Heart right ventricle (tissue), 16 donors: ENCODE measurements around the gene ZNF821. TPM values are rescaled to one million over a fixed set of nuclear protein-coding genes. Genes with fewer than 3 reads are reported as not detected.
"Not testable (repeated sequence)": the region's sequence is repeated elsewhere in the genome, so short reads cannot be mapped to it uniquely, and the experiment has no call there.

ENCODE experiments used
- ATAC-seq, 8 donors: fragments of 200-7000 bp; cut with Tn5 transposase; one replicate each; pipeline ENCODE4 v1.9.1; 2020; ENCODE audit warnings: mild to moderate bottlenecking in 8 of 8, moderate library complexity in 8 of 8, moderate number of reproducible peaks in 1 of 8
- DNase-seq, 2 donors: peaks; one replicate each; pipeline ENCODE4 v3.0.0-alpha.2; 2020
- H3K27ac ChIP-seq, 10 donors: fragments of 200-600 bp; sonication (generic) in 2 of 10; one replicate each; pipeline versions ENCODE4 v1.5.0 to v1.8.0; 2020 to 2022; ENCODE audit warnings: mild to moderate bottlenecking in 3 of 10
- H3K27me3 ChIP-seq, 7 donors: fragments of 200-600 bp; one replicate each; pipeline ENCODE4 v1.8.0; 2021 to 2022; ENCODE audit warnings: mild to moderate bottlenecking in 2 of 7
- H3K36me3 ChIP-seq, 9 donors: fragments of 200-600 bp; sonication (generic) in 1 of 9; one replicate each; pipeline versions ENCODE4 v1.5.0 to v1.8.0; 2020 to 2022; ENCODE audit warnings: mild to moderate bottlenecking in 2 of 9
- H3K4me1 ChIP-seq, 9 donors: fragments of 200-600 bp; sonication (generic) in 1 of 9; one replicate each; pipeline versions ENCODE4 v1.5.0 to v1.8.0; 2020 to 2022; ENCODE audit warnings: mild to moderate bottlenecking in 4 of 9
- H3K4me3 ChIP-seq, 10 donors: fragments of 200-600 bp; sonication (generic) in 2 of 10; one replicate each; pipeline versions ENCODE4 v1.5.0 to v1.8.0; 2020 to 2022; ENCODE audit warnings: mild to moderate bottlenecking in 7 of 10, moderate library complexity in 2 of 10
- H3K9me3 ChIP-seq, 11 donors: fragments of 200-600 bp in 10 of 11; sonication (generic) in 2 of 11; one replicate each; pipeline versions ENCODE4 v1.5.0 to v1.8.0; 2013 to 2022; ENCODE audit warnings: mild to moderate bottlenecking in 2 of 11, control low read depth in 1 of 11, moderate library complexity in 1 of 11
- CTCF ChIP-seq, 9 donors: fragments of 200-600 bp; sonication (generic) in 2 of 9; IDR thresholded peaks; one replicate each; pipeline versions ENCODE4 v1.5.0 to v1.8.0; 2021 to 2022; ENCODE audit warnings: antibody characterized with exemption in 9 of 9, mild to moderate bottlenecking in 5 of 9, moderate library complexity in 1 of 9
- WGBS, 2 donors: extraction: QIAGEN DNeasy Blood & Tissue Kit; methylation state at CpG; one replicate each; pipeline ENCODE4 v1.1.7; 2013; ENCODE audit warnings: inconsistent platforms in 1 of 2; 5-methylcytosine and 5-hydroxymethylcytosine counted together
- intact Hi-C, 10 donors: fragments of 100-400 bp; cut with DNase I; formaldehyde crosslinking; loops; one replicate each; pipeline versions ENCODE4 v1.11.1 to v1.14.2; 2022
- polyA plus RNA-seq, 2 donors: library from polyadenylated mRNA; stranded (reverse); fragments of 200-250 nt; gene quantifications; one replicate each; pipeline ENCODE4 v1.2.3, GENCODE V29; 2013
- total RNA-seq, 10 donors: library from RNA; stranded (reverse); fragmentation: NEBNext Ultra II Directional in 3 of 10; extraction: Animal tissue kit (Norgen Biotek cat#: 25700) in 3 of 10; gene quantifications; one replicate each; pipeline versions ENCODE4 v1.2.1 to v1.2.4, GENCODE V29; 2021 to 2023
- donor health status: Arrhythmogenic right ventricular cardiomyopathy.
- donor health status: ischemic (EF 13 %, LVEDD 7.1; RV severe dilation, severe dysfunction).
- donor health status: healthy with polysubstance abuse.
- donor health status: DM: no; HTN: yes; CAD: no.
- donor health status: DM: no; HTN: no; CAD: no.
- donor health status: ischemic (EF 25% LVEDD 6.9; RV normal size, moderate dysfunction).
- donor health status: ischemic (EF 25% LVEDD 5.7; RV mildly dilated, moderate dysfunction).
- donor health status: healthy.
- donor health status: DM: yes; HTN: yes; CAD: no.
- donor health status: Ischemic cardiomyopathy.
- donor health status: ischemic (EF 35%, LVEDD 5.7; RV mildly dilated, moderate dysfunction).
- donor health status: nonischemic (EF 11% LVEDD 7.7; RV severe dilation, severe dysfunction).
- donor health status: DM: yes; HTN: yes; CAD: no.
- donor health status: PGD.
- donor health status: ischemic (EF 29% LVEDD 5.4; RV normal size, mild dysfunction).
- donor health status: nonischemic (EF 23%, LVEDD 6.1; RV moderate dilation, normal function).

ZNF821 gene
- total and polyA plus RNA-seq, 12 donors = 2.2 to 7.8 (median 3.6) TPM

GRCh38 chr16:71843572-71843971, 40.4 kb downstream of the ZNF821 start:
- 70 to 75% methylated on average over 2 of the region's 2 CpGs for WGBS, 2 donors
- DNase-seq = no peak

GRCh38 chr16:71840052-71840451, 43.9 kb downstream of the ZNF821 start:
- no peak overlapping the region for H3K4me3 ChIP-seq
- no peaks in the 10 kb centered on the region for H3K9me3 ChIP-seq
- ATAC-seq (no peak), DNase-seq (no peak)
- H3K27me3 ChIP-seq = no peaks in the 10 kb centered on the region
- peaks cover 0 to 5% (median 0%) of the 10 kb centered on the region in 9 donors for H3K4me1 ChIP-seq
- 77 to 79% methylated on average over 7 of the region's 7 CpGs for WGBS, 2 donors
- no peak for TF ChIP-seq CTCF (IDR thresholded peaks at IDR 0.05)
- no peak overlapping the region for H3K27ac ChIP-seq
- intact Hi-C loops = loop anchor here in 1 of 10 donors (10.0 kb wide), 1 partner anchor 55 kb away; no protein-coding TSS in a partner anchor
- H3K36me3 ChIP-seq = no peaks in the 10 kb centered on the region

More at GRCh38 chr16:71843572-71843971, 40.4 kb downstream of the ZNF821 start:
- no peak for ATAC-seq
- intact Hi-C loops = loop anchor here in 1 of 10 donors (10.0 kb wide), 1 partner anchor 59 kb away; no protein-coding TSS in a partner anchor
- Histone ChIP-seq H3K4me3 (no peak overlapping the region), H3K4me1 (peaks cover 0 to 29% (median 21%) of the 10 kb centered on the region in 9 donors), H3K27me3 (no peaks in the 10 kb centered on the region), H3K9me3 (no peaks in the 10 kb centered on the region), H3K27ac (no peak overlapping the region), H3K36me3 (peaks cover 0 to 10% (median 0%) of the 10 kb centered on the region in 9 donors)
- no peak for TF ChIP-seq CTCF (IDR thresholded peaks at IDR 0.05)

- Histone ChIP-seq H3K4me1 (no peaks in the 10 kb centered on the region), H3K36me3 (no peaks in the 10 kb centered on the region), H3K27me3 (no peaks in the 10 kb centered on the region), H3K9me3 (no peaks in the 10 kb centered on the region), H3K4me3 (no peak overlapping the region), H3K27ac (no peak overlapping the region)
- 72 to 85% methylated on average over 3 of the region's 3 CpGs for whole genome bisulfite sequencing, 2 donors
- no peak for DNase-seq
- no peak for TF ChIP-seq CTCF (IDR thresholded peaks at IDR 0.05)
- no peak for ATAC-seq
- intact Hi-C loops = no loop called here
These were observed 46.8 kb downstream of the ZNF821 start for GRCh38 chr16:71837150-71837549.

GRCh38 chr16:71834291-71834690, 49.7 kb downstream of the ZNF821 start:
- intact Hi-C loops = no loop called here
- no peak overlapping the region for H3K4me3 ChIP-seq
- no peaks in the 10 kb centered on the region for H3K9me3 ChIP-seq
- no peaks in the 10 kb centered on the region for H3K4me1 ChIP-seq
- ATAC-seq = no peak
- H3K36me3 ChIP-seq = no peaks in the 10 kb centered on the region
- DNase-seq = no peak
- H3K27ac ChIP-seq = no peak overlapping the region
- H3K27me3 ChIP-seq = no peaks in the 10 kb centered on the region
- 78 to 79% methylated on average over 3 of the region's 3 CpGs for WGBS, 2 donors
- TF ChIP-seq CTCF (IDR thresholded peaks at IDR 0.05) = no peak

- DNase-seq, intact Hi-C loops, H3K27ac ChIP-seq, H3K9me3 ChIP-seq, ATAC-seq, H3K4me3 ChIP-seq, H3K27me3 ChIP-seq, H3K36me3 ChIP-seq, H3K4me1 ChIP-seq: not testable (repeated sequence)
- 90 to 97% methylated on average over 2 of the region's 2 CpGs for WGBS, 2 donors
These were observed 51.9 kb downstream of the ZNF821 start for GRCh38 chr16:71832112-71832511.

- H3K4me3 ChIP-seq, intact Hi-C loops, DNase-seq, H3K36me3 ChIP-seq, ATAC-seq, H3K27me3 ChIP-seq, H3K9me3 ChIP-seq, H3K4me1 ChIP-seq, H3K27ac ChIP-seq: not testable (repeated sequence)
- 92 to 93% methylated on average over 3 of the region's 3 CpGs for WGBS, 2 donors
These were observed 52.3 kb downstream of the ZNF821 start for GRCh38 chr16:71831698-71832097.
